ENCODE data around the gene SPTBN4.

The SPTBN4 gene

DNA sequence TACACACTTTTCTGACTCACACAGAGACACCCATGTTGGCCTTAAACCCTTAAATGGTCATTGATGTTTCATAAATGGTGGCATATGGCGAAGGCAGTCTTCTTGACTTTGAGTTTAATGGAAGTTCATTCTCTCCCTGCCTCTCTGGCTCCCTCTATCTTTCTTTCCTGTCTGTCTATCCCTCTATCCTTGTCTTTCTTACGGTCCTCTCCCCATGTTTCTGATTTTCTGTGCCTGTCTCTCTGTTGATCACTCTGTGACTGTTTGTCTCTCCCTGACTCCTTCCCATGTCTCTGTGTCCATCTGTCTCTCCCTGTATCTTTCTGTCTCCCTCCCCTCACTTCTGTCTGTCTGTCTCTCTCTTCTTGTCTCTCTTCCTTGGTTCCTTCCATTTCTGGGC is 66.7 kb downstream of the SPTBN4 start:
- TF ChIP-seq RAD21 (IDR thresholded peaks at IDR 0.05; ENCODE audit: low read depth) (peak; percentile 4; the same call in 1 of the 2 replicates), FOXM1 (IDR thresholded peaks at IDR 0.05; ENCODE audit: borderline replicate concordance, low read depth) (no peak), ZBTB7A (IDR thresholded peaks at IDR 0.05; ENCODE audit: low read depth) (no peak), CREB1 (IDR thresholded peaks at IDR 0.05; ENCODE audit: low read depth) (no peak), CEBPB (IDR thresholded peaks at IDR 0.05) (no peak)

- TF ChIP-seq MAX (IDR thresholded peaks at IDR 0.05) (no peak), RAD21 (IDR thresholded peaks at IDR 0.05; ENCODE audit: low read depth) (no peak), TCF12 (IDR thresholded peaks at IDR 0.05; ENCODE audit: low read depth) (no peak), TAF1 (IDR thresholded peaks at IDR 0.05; ENCODE audit: low read depth) (no peak), TEAD4 (IDR thresholded peaks at IDR 0.05) (no peak), YY1 (IDR thresholded peaks at IDR 0.05; ENCODE audit: low read depth) (no peak), NFIC (IDR thresholded peaks at IDR 0.05) (no peak), USF1 (IDR thresholded peaks at IDR 0.05) (no peak), ZBTB7A (IDR thresholded peaks at IDR 0.05; ENCODE audit: low read depth) (no peak), EGR1 (IDR thresholded peaks at IDR 0.05) (no peak), CEBPB (IDR thresholded peaks at IDR 0.05) (no peak), FOXM1 (IDR thresholded peaks at IDR 0.05; ENCODE audit: borderline replicate concordance, low read depth) (no peak)
- TF ChIP-seq, protein P1, sequence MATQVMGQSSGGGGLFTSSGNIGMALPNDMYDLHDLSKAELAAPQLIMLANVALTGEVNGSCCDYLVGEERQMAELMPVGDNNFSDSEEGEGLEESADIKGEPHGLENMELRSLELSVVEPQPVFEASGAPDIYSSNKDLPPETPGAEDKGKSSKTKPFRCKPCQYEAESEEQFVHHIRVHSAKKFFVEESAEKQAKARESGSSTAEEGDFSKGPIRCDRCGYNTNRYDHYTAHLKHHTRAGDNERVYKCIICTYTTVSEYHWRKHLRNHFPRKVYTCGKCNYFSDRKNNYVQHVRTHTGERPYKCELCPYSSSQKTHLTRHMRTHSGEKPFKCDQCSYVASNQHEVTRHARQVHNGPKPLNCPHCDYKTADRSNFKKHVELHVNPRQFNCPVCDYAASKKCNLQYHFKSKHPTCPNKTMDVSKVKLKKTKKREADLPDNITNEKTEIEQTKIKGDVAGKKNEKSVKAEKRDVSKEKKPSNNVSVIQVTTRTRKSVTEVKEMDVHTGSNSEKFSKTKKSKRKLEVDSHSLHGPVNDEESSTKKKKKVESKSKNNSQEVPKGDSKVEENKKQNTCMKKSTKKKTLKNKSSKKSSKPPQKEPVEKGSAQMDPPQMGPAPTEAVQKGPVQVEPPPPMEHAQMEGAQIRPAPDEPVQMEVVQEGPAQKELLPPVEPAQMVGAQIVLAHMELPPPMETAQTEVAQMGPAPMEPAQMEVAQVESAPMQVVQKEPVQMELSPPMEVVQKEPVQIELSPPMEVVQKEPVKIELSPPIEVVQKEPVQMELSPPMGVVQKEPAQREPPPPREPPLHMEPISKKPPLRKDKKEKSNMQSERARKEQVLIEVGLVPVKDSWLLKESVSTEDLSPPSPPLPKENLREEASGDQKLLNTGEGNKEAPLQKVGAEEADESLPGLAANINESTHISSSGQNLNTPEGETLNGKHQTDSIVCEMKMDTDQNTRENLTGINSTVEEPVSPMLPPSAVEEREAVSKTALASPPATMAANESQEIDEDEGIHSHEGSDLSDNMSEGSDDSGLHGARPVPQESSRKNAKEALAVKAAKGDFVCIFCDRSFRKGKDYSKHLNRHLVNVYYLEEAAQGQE (IDR thresholded peaks at IDR 0.05; ENCODE audit: low read depth): no peak
Observed at GRCh38 chr19:40534148-40534547, 67.3 kb downstream of the SPTBN4 start.

- TF ChIP-seq TAF1 (IDR thresholded peaks at IDR 0.05; ENCODE audit: low read depth) (no peak), USF1 (IDR thresholded peaks at IDR 0.05) (no peak), TCF12 (IDR thresholded peaks at IDR 0.05; ENCODE audit: low read depth) (no peak), MAX (IDR thresholded peaks at IDR 0.05) (no peak), EP300 (IDR thresholded peaks at IDR 0.05; ENCODE audit: borderline replicate concordance) (no peak), CEBPB (IDR thresholded peaks at IDR 0.05) (no peak), RAD21 (IDR thresholded peaks at IDR 0.05; ENCODE audit: low read depth) (no peak), EGR1 (IDR thresholded peaks at IDR 0.05) (no peak), TEAD4 (IDR thresholded peaks at IDR 0.05) (no peak), ZBTB7A (IDR thresholded peaks at IDR 0.05; ENCODE audit: low read depth) (no peak), NFIC (IDR thresholded peaks at IDR 0.05) (no peak), FOXM1 (IDR thresholded peaks at IDR 0.05; ENCODE audit: borderline replicate concordance, low read depth) (no peak), YY1 (IDR thresholded peaks at IDR 0.05; ENCODE audit: low read depth) (no peak)
- TF ChIP-seq, protein P1 (IDR thresholded peaks at IDR 0.05; ENCODE audit: low read depth): no peak
Observed at GRCh38 chr19:40539070-40539469, 72.3 kb downstream of the SPTBN4 start.

DNA sequence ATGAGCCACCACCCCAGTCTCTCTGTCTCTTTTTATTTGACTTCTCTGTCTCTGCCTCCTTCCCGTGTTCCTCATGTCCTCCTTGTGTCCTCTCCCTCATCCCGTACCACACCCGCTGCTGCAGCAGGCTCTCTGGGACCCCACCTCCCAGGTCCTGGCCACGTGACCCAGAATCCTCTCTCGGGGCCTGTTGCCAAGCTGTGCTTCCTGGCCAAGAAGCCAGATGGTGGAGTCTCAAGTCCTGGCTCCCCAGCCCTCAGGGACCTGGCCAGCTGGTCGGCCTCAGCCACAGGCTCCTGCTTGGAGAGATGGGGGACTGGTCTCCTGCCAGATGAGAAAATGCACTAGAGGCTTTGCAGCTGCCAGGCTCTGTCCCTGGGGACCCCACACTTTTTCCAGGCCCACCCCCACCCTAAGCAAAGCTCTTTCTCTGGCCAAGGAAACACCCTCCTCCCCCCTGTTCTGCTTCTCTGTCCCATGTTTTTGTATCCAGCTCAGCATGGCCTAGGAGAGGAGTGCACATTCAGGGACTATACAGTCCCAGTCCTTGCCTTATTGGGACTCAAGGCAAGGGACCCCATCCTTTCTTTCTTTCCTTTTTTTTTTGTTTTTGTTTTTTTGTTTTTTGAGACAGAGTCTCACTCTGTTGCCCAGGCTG is 75.5 kb downstream of the SPTBN4 start:
- TF ChIP-seq TCF12 (IDR thresholded peaks at IDR 0.05; ENCODE audit: low read depth) (no peak), USF1 (IDR thresholded peaks at IDR 0.05) (0 out of 2 replicates have a peak, but pooled peaks have one; percentile 37), ZBTB7A (IDR thresholded peaks at IDR 0.05; ENCODE audit: low read depth) (no peak), CEBPB (IDR thresholded peaks at IDR 0.05) (no peak)

DNA sequence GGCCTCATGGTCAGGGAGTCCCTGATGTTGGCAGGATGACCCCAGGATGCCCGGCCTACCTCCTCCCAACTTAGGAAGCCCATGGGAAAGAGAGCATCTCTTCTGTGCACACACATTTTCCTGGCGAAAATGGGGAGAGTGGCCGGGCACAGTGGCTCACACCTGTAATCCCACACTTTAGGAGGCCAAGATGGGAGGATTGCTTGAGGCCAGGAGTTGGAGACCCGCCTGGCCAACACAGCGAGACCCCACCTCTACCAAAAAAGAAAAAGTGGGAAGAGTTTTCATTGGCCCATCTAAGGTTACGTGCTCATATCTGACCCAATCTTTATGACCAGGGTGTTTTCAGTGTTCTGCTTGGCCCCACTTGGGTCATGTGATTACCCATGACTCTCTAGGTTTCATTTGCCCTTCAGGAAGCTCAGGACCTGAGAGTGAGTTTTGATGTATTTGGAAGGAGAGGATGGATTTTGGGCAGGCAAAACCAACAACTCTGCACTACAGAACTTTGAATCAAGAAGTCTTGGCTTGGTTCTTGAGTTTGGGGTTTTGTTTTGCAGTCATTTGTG is 76.3 kb downstream of the SPTBN4 start:
- no peak for TF ChIP-seq EP300 (IDR thresholded peaks at IDR 0.05; ENCODE audit: borderline replicate concordance)
- TF ChIP-seq TAF1 (IDR thresholded peaks at IDR 0.05; ENCODE audit: low read depth): no peak
- no peak for TF ChIP-seq TCF12 (IDR thresholded peaks at IDR 0.05; ENCODE audit: low read depth)
- no peak for TF ChIP-seq EGR1 (IDR thresholded peaks at IDR 0.05)
- no peak for TF ChIP-seq MAX (IDR thresholded peaks at IDR 0.05)
- TF ChIP-seq ZBTB7A (IDR thresholded peaks at IDR 0.05; ENCODE audit: low read depth): no peak
- no peak for TF ChIP-seq CREB1 (IDR thresholded peaks at IDR 0.05; ENCODE audit: low read depth)
- TF ChIP-seq YY1 (IDR thresholded peaks at IDR 0.05; ENCODE audit: low read depth): no peak
- TF ChIP-seq, protein P1 (IDR thresholded peaks at IDR 0.05; ENCODE audit: low read depth): no peak
- TF ChIP-seq TEAD4 (IDR thresholded peaks at IDR 0.05): no peak
- no peak for TF ChIP-seq USF1 (IDR thresholded peaks at IDR 0.05)
- TF ChIP-seq FOXM1 (IDR thresholded peaks at IDR 0.05; ENCODE audit: borderline replicate concordance, low read depth): no peak

Measured in Ishikawa (cell line).